ENCODE measurements around the gene USB1.

The USB1 gene

GRCh38 chr16:58051821-58052603 lies 50.8 kb downstream of the USB1 start:
- DNase-seq = no peak

GRCh38 chr16:58053682-58054005 lies 52.4 kb downstream of the USB1 start:
- DNase-seq = no peak

GRCh38 chr16:58054289-58054688 lies 53.1 kb downstream of the USB1 start:
- no peak for DNase-seq

GRCh38 chr16:58056580-58056979 lies 55.4 kb downstream of the USB1 start:
- no peak for DNase-seq

GRCh38 chr16:58057121-58057520 lies 55.9 kb downstream of the USB1 start:
- DNase-seq = no peak

GRCh38 chr16:58057784-58058183 lies 56.6 kb downstream of the USB1 start:
- DNase-seq = no peak

GRCh38 chr16:58062821-58063220 lies 61.6 kb downstream of the USB1 start:
- no peak for DNase-seq

GRCh38 chr16:58063377-58064076 lies 62.3 kb downstream of the USB1 start:
- DNase-seq = no peak

GRCh38 chr16:58070585-58070984 lies 69.4 kb downstream of the USB1 start:
- DNase-seq = no peak

Measured in NCI-H69 (cell line).